DLD1 (cell line): ENCODE measurements around the gene ZNF774.
"Not testable (repeated sequence)": the region's sequence is repeated elsewhere in the genome, so short reads cannot be mapped to it uniquely, and the experiment has no call there.

Source experiments
- in situ Hi-C: cut with HindIII; loops from 2 replicates; pipeline ENCODE4 v1.10.0; 2017; ENCODE audit warnings: low sequenced_read_pairs

ZNF774 gene

DNA sequence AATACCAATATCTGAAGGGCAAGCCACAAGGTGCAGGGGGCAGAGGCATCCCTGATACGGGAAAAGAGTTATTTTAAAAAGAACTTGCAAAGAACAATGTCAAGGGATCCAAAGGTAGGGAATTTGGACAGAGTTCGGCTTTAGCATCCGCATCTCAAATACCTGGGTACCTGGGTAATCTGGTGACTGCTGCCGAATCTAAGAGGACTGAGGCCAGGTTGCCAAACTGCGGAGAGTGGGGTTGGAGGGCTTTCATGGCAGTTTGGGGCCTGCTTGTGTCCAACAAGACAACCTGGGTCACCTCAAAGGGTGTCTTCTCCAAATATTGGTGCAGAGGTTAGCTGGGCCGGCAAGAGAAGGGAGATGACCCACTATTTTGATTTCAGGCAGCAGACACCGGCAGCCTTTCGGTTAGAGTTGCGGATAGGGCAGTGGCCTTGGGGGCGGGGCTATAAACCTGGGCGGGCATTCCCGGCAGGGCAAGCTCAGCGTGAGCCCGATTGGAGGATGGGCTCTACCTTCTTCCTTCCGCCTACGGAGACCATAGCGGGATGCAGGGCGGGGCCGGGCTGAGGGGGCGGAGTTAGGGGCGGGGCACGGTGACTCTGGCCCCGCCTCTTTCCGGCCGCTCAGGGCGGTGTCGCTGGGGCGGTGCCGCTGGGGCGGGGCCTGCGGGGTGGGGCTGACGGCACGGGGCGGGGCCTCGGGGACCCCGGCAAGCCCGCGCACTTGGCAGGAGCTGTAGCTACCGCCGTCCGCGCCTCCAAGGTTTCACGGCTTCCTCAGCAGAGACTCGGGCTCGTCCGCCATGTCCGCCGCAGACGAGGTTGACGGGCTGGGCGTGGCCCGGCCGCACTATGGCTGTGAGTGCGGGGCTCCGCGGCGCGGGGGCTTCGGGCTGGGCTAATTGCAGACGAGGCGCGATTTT lies 35.7 kb downstream of the ZNF774 start, which contains the start of gene IQGAP1:
Gene IQGAP1 (plus strand): TSS at position 709 of the 928 bp plus-strand sequence. CDS start 100 bp downstream, at position 809.
- in situ Hi-C loops = no loop called here

DNA sequence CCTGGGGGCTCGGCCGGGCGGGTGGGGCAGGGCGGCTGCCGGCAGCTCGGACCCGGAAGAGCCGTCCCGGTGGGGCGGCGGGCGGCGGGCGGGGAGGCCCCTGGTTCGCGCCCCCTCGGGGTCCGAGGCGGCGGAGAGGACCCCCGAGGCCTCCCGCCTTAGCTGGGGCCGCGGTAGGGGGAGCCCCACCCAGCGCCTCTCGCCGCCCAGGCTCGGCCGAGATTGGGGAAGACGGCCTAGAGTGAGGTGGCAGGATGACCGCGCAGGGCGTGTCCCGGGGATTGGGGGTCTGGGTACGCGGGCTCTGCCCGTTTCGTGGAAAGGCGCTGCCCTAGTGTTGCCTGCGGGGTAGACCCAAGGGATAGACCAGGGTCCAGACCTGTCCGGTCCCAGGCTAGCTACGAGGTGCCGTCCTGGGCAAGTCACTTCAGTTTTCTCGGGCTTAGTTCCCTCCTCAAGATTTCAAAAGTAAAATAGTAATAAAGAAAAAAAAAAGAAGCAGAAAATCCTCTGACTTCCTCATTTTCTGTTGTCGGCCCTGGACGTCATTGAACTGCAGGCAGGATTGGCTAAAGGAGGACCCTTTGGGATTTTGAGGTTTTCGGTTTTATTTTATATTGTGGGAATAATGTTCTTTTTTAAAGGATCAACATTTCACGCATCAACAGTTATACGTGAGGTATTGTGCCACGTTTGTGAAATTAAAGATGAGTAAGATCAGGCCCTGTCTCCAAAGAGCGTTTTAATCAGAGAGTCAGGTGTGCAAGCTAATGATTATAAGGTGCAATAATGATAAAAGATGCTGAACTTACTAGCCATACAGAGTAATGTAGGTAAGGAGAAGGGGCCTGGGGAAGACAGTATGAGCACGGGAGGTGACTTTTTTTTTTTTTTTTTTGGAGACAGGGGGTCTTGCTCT lies 36.6 kb downstream of the ZNF774 start:
- in situ Hi-C loops = no loop called here

DNA sequence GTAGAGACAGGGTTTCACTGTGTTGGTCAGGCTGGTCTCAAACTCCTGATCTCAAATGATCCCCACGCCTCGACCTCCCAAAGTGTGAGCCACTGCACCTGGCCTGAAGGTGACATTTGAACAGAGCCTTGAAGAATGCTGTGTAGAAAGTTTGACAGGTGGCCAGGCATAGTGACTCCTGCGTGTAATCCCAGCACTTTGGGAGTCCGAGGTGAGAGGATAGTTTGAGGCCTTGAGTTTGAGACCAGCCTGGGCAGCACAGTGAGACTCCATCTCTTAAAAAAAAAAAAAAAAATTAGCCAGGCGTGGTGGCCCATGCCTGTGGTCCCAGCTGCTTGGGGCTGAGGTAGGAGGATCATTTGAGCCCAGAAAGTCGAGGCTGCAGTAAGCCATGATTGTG lies 37.4 kb downstream of the ZNF774 start:
- in situ Hi-C loops = no loop called here

DNA sequence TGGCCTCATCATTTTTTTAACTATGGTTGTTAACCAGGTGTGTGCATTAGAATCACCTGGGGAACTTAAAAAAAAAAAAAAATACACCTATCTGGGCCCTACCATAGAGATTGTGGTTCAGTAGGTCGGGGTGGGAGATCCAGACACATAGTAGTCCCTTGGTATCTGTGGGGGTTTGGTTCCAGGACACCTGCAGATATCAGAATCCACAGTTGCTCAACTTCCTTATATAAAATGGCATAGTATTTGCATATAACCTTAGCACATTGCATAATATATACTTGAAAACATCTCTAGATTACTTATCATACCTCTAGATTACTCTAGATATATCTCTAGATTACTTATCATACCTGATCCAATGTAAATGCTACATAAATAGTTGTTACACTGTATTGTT lies 41.0 kb downstream of the ZNF774 start:
- in situ Hi-C loops = no loop called here

DNA sequence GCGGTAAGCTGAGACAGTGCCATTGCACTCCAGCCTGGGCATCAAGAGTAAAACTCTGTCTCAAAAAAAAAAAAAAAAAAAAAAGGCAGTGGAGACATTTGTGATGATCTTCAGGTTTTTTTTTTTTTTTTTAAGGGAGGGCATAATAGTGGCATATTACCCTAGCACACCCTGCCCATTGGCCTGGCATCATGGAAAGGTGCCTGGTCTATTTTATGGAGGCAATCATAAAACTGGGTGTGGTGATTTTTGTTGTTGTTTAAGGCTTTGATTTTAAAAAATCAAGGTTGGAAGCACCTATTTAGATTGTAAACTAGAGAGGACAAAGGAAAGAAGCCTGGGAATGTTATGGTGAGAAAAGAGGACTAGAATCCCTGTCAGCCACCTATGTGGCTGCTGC lies 42.0 kb downstream of the ZNF774 start:
- in situ Hi-C loops = no loop called here

DNA sequence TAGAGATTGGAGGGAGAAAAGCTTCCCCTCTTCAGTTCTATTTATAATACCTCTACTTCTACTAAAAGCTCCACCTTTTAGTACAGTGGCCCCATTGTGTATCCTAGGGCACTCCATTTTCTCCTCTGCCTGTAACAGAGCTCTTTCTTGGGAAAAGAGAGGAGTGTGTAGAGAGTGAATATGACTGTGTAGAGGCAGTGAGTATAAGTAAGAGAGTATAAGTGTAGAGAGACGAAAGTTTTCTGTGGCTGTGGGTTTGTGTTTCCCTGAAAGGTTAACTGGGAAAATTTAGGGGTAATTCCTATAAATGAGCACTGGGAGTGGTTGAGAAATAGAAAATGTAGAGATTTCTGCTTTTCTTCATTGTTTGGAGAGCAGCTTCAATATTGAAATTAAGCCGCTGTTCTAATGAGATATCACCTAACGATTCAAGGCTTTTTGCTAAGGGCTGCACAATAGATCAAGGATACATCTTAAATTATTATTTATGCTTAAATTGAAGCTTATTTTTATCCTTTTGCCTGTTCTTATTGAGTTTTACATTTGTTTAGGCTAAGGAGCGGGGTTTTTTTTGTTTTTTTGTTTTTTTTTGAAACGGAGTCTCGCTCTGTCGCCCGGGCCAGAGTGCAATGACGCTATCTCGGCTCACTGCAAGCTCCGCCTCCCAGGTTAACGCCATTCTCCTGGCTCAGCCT lies 42.8 kb downstream of the ZNF774 start:
- in situ Hi-C loops = no loop called here

DNA sequence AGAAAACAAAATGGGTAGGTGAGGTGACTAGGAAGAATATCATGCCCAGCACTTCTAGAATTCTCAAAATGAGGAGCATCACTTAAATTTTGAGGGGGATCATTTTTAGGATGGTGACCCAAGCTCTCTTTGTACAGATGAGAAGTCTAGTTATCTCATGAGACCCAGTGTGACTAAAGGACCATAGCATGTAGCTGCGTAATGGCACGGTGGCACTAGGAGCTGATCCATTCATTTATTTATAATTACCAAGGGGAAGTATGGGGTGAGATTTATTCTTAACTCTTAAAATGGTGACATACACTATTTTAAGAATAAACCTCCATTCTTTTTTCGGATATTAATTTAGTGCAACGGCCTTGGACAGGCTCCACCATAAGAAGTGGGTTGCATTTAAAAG lies 44.2 kb downstream of the ZNF774 start:
- in situ Hi-C loops = no loop called here

DNA sequence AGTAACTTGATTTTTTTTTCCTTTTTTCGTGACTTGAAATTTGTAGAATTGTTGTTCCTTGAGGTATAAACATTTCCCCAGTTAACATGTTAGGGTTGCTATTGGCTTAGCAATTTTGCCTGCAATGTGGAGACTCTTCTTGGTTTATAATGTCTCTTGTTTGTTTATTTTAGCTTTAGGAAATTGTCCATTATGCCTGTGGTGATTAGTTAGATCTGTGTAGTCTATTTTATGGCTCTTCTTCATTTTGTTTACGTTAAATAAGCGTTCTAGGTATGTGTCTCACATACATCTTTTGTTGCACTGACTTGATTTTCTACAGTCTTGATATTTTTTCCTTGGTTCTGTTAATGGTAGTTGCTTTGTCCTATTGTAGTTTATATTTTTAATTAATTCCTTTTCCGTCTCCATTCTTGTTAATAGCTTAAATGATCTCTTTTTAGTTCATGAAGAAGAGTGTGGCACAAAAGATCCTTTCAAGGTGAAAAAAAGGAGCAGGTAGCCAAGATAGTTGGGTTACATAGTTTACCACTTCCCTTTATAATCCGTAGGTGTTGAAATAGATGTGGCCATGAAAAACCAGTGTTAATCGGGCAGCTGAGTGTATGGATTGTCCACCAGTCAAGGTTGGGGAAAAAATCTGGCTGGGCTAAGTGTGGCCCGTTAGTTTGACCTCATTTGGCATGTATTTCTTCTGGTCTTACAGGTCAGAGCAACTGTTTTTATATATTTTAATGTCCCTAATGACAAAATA lies 48.1 kb downstream of the ZNF774 start:
- in situ Hi-C loops = no loop called here

DNA sequence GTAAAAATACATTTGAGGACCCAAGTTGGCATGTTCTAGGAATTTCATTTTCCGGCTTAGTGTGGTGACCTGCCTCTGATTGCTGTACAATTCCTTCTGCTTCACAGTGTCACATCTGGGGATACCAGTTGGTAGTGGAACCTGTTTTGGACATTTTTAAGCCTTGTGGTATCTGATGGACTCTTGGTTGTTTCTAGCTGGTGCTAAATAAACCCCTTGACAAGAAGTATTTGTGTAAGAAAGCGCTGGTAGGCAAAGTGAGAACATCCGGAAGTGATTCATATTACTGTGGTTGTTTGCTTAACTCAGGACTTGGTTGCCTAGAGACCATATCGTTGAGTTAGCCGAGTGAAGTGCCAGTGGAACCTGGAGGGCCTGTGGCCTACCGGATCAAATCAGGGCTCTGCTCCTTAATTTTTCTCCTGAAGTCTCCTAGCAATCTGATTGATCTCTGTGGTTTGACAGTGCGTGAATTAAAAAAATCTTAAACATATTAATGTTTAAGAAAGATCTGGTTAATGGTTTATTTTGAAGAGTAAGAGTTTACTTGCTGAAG lies 48.8 kb downstream of the ZNF774 start:
- in situ Hi-C loops = no loop called here

DNA sequence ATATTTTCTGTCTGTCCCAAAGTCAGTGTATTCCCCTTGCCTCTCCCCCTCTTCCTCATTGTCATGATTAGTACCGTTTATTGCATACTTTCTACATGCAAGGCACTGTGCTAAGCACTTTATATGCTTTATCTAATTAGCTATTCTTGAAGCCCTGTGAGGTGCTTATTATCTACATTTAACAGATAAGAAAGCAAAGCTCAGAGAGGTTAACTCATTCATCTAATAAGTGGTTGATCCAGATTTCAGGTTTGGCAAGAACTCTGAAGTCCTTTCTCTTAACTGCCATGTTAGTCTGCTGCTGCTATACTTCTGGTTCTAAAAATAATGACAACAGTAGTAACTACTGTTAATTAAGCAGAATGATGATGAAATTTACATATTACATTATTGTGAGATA lies 49.4 kb downstream of the ZNF774 start:
- in situ Hi-C loops = no loop called here

DNA sequence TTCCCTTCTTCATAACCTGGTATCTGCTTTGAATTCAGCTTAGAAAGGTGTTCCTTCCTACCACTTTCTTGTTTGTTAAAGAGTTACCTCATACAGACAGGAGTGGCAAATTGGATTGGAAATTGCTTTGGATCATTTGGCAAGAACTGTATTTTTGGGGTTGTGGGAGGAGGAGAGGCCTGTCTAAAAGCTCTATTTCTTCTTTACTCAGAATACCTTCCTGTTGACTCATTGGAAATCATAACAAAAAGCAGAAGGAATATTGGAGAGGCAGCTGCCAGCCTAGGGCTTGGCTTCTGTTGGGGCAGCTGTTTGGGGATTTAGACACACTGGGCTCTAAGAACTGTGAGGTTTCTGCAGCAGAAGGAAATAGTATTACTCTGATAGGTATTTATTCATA lies 50.1 kb downstream of the ZNF774 start:
- in situ Hi-C loops = no loop called here

DNA sequence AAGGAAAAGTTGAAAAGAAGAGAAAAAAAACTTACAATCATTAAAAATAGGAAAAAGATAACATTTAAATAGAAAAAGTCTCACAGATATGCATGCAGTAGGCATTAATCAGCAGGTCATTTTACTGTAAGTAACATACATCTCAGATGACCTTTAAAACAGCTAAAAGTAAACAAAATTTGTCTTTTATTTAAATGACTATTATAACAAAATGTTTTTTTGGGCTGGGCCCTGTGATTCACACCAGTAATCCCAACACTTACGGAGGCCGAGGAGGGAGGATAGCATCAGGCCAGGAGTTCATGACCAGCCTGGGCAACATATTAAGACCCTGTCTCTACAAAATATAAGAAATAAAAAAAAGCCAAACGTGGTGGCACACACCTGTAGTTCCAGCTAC lies 50.7 kb downstream of the ZNF774 start:
- in situ Hi-C loops = no loop called here

DNA sequence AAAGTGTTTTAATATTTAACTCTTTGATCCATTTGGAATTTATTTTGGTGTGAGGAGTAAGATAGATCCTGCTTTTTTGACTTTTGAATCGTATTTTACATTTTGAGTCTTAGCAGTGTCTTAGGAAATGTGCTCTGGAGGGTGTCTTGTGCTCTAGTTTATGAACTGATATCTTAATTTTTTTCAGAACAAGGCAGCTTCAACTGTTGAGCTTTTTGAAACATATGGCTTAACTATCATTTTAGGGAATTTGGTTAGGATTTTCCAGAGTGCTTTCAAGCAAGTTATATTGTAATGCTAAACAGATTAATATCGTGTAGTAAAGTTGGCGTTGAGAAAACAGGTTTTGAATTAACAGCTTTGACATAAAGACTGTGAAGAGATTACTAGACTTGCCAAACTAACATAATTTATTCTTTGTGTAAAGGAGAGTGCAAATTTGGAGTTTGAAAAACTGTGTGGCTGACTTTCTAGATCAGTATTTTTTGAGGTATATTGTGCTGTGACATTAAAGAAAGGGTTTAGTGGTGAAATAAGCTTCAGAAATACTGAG lies 53.0 kb downstream of the ZNF774 start:
- in situ Hi-C loops = no loop called here

DNA sequence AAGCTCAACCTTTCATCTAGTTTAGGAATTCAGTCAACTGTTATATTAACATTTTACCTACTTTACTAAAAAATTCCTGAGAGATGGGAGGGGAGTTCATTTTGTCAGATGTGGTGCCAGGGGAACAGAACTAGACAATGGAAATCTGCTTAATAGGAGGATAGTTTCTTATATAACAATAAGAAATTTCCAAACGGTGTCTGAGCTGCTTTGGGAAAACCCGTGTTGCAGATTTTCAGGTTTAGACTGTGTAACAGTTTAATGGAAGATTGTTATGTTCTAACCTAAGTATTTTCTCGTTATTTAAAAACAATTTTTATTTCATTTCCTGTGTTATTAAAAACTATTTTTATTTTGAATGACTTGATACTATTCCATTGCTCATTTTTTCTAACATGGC lies 55.3 kb downstream of the ZNF774 start:
- in situ Hi-C loops = no loop called here

DNA sequence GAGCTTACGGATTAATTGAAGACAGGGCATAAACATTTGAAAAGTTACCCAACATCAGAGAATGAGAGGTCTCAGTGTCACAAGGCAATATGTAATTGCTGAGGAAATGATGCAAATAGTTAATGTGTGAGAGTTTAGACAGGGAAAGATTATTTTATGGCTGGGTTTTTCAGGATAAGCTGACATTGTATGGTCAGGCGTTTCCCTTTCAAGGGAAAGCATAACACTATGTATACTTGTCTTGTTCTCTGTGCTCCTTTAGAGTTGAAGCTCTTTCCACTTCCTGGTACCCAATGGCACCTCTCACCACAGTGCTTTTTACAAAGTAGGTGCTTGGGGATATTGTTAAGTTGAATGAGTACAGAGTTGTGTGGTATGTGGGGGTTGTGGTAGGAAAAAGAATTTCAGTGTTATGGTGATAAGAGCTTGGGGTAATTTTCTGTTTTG lies 55.8 kb downstream of the ZNF774 start:
- in situ Hi-C loops = no loop called here

DNA sequence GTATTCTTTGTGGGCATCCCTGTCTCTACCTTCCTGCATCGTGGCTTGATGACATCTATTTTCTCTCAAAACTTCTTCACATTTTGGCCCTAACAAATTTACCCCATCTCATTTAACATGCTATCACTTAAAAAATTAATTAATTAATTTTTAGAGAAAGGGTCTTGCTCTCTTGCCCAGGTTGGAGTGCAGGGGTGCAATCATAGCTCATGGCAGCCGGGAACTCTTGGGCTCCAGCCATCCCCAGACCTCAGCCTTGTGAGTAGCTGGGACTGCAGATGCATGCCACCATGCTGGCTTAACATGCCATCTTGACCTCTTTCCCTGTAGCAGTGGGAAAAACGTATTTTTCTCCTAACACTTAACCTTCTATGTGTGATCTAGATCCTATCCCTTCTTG lies 56.6 kb downstream of the ZNF774 start:
- in situ Hi-C loops = no loop called here

DNA sequence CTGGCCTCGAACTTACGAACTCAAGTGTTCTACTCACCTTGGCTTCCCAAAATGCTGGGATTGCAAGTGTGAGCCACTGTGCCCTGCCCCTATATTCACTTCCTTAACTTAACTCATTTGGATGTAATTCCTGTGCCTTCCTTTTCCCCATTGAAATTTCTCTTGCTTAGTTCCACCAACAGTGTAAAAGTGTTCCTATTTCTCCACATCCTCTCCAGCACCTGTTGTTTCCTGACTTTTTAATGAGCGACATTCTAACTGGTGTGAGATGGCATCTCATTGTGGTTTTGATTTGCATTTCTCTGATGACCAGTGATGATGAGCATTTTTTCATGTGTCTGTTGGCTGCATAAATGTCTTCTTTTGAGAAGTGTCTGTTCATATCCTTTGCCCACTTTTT lies 57.5 kb downstream of the ZNF774 start:
- in situ Hi-C loops = not testable (repeated sequence)

DNA sequence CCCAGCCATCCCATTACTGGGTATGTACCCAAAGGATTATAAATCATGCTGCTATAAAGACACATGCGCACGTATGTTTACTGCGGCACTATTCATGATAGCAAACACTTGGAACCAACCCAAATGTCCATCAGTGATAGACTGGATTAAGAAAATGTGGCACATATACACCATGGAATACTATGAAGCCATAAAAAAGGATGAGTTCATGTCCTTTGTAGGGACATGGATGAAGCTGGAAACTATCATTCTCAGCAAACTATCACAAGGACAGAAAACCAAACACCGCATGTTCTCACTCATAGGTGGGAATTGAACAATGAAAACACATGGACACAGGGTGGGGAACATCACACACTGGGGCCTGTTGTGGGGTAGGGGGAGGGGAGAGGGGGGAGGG lies 58.2 kb downstream of the ZNF774 start:
- in situ Hi-C loops = not testable (repeated sequence)

DNA sequence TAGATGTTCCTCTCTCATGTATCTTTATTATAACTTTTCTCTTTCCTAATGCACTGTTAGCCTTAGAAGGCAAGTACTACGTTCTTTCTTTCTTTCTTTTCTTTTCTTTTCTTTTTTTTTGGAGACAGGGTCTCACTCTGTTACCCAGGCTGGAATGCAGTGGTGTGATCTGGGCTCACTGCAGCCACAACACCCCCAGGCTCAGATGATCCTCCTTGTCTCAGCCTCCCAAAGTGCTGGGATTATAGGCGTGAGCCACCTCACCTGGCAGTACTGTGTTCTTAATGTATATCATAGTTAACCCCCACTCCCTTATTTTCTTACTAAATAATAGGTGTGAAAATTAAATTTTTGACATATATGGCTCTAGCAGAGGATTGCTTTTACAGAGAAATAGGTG lies 59.1 kb downstream of the ZNF774 start:
- in situ Hi-C loops = no loop called here
